SU-DHL-6 (cell line): ENCODE results near the gene CDC6.

Experiments
- H2AFZ ChIP-seq: fragments of 200-600 bp; sonication (generic); 2 replicates; pipeline ENCODE4 v1.6.1; 2014; ENCODE audit warnings: low read depth, mild to moderate bottlenecking, moderate library complexity, mixed read lengths, antibody characterized with exemption, low read length; ENCODE audit not compliant: severe bottlenecking
- H3F3A ChIP-seq: fragments of 200-600 bp; shearing (Covaris generic); 2 replicates; pipeline ENCODE4 v1.6.0; 2016; ENCODE audit warnings: antibody characterized with exemption, mild to moderate bottlenecking; ENCODE audit not compliant: insufficient read depth
- H3K27ac ChIP-seq: fragments of 200-600 bp; sonication (generic); 2 replicates; pipeline ENCODE4 v1.5.1; 2016; ENCODE audit warnings: low read depth, mild to moderate bottlenecking, low read length, moderate library complexity, mixed read lengths
- H3K27me3 ChIP-seq: fragments of 200-600 bp; sonication (generic), shearing (Covaris generic); 2 replicates; pipeline ENCODE4 v1.6.0; 2014; ENCODE audit warnings: mild to moderate bottlenecking, low read length
- H3K36me3 ChIP-seq: fragments of 200-600 bp; sonication (generic); 2 replicates; pipeline ENCODE4 v1.6.1; 2014; ENCODE audit warnings: mild to moderate bottlenecking, low read length, mixed read lengths
- H3K4me2 ChIP-seq: fragments of 300-600, 200-600 bp; shearing (Covaris generic), sonication (generic); 2 replicates; pipeline ENCODE4 v1.6.0; 2014; ENCODE audit warnings: low read length, low read depth, mild to moderate bottlenecking; ENCODE audit not compliant: poor library complexity, severe bottlenecking
- H3K4me3 ChIP-seq: fragments of 200-600 bp; sonication (generic); 2 replicates; pipeline ENCODE4 v1.5.1; 2014; ENCODE audit warnings: antibody characterized with exemption, low read length, mild to moderate bottlenecking, mixed read lengths; ENCODE audit not compliant: insufficient read depth, poor library complexity, severe bottlenecking
- H3K79me2 ChIP-seq: fragments of 200-600 bp; sonication (generic); 2 replicates; pipeline ENCODE4 v1.6.1; 2014; ENCODE audit warnings: mild to moderate bottlenecking, low read length, moderate library complexity; ENCODE audit not compliant: insufficient read depth
- H3K9ac ChIP-seq: fragments of 200-600 bp; sonication (generic); 2 replicates; pipeline ENCODE4 v1.7.0; 2014; ENCODE audit warnings: mild to moderate bottlenecking, low read length
- H3K9me2 ChIP-seq: fragments of 200-600 bp; sonication (generic); replicated peaks from 2 replicates; pipeline ENCODE4 v1.6.1; 2014; ENCODE audit warnings: low read length; ENCODE audit not compliant: insufficient read depth
- H3K9me3 ChIP-seq: fragments of 200-600 bp; sonication (generic); 2 replicates; pipeline ENCODE4 v1.6.1; 2014; ENCODE audit warnings: low read length, mixed read lengths; ENCODE audit not compliant: insufficient read depth
- H4K20me1 ChIP-seq: fragments of 200-600 bp; sonication (generic); 2 replicates; pipeline ENCODE4 v1.6.1; 2014; ENCODE audit warnings: low read depth, mild to moderate bottlenecking, antibody characterized with exemption, low read length, moderate library complexity, mixed read lengths
- CTCF ChIP-seq: fragments of 200-600 bp; sonication (generic); IDR thresholded peaks from one replicate; pipeline ENCODE4 v1.5.1; 2017; ENCODE audit warnings: antibody characterized with exemption, mild to moderate bottlenecking, low read length, moderate library complexity; ENCODE audit not compliant: insufficient read depth, poor library complexity, severe bottlenecking
- EZH2phosphoT487 ChIP-seq: fragments of 200-600 bp; sonication (generic), shearing (Covaris generic); conservative IDR thresholded peaks from 2 replicates; pipeline ENCODE4 v1.6.1; 2018; ENCODE audit warnings: mild to moderate bottlenecking, antibody characterized with exemption, low read length, moderate library complexity, mixed read lengths

Gene CDC6

GRCh38 chr17:40345161-40345993 is 57.7 kb downstream of the CDC6 start:
- Histone ChIP-seq H3K27me3 (no peaks in the 10 kb centered on the region), H2AFZ (no peak overlapping the region), H3K36me3 (no peaks in the 10 kb centered on the region; the same call in 1 of the 2 replicates), H3K9me2 (no peaks in the 10 kb centered on the region), H3K4me3 (no peak overlapping the region), H3K79me2 (no peaks in the 10 kb centered on the region), H3K9me3 (no peaks in the 10 kb centered on the region), H4K20me1 (peaks cover 2% of the 10 kb centered on the region), H3K27ac (no peak overlapping the region), H3F3A (peaks cover 6% of the 10 kb centered on the region), H3K4me2 (no peak overlapping the region), H3K9ac (no peak overlapping the region)
- no peak for TF ChIP-seq CTCF

GRCh38 chr17:40345994-40346764 is 58.5 kb downstream of the CDC6 start:
- Histone ChIP-seq H3F3A (no peaks in the 10 kb centered on the region), H4K20me1 (no peaks in the 10 kb centered on the region; the same call in 1 of the 2 replicates), H3K9me3 (no peaks in the 10 kb centered on the region), H3K9me2 (no peaks in the 10 kb centered on the region), H3K27ac (no peak overlapping the region), H3K4me3 (no peak overlapping the region), H3K79me2 (no peaks in the 10 kb centered on the region), H3K9ac (no peak overlapping the region), H3K27me3 (no peaks in the 10 kb centered on the region), H3K4me2 (no peak overlapping the region), H2AFZ (no peak overlapping the region), H3K36me3 (no peaks in the 10 kb centered on the region)
- TF ChIP-seq EZH2phosphoT487 (no peak), CTCF (no peak)

- Histone ChIP-seq H3K27ac (no peak overlapping the region), H3K9me2 (no peaks in the 10 kb centered on the region), H3K79me2 (no peaks in the 10 kb centered on the region), H3K27me3 (no peaks in the 10 kb centered on the region), H3K9me3 (no peaks in the 10 kb centered on the region), H3F3A (no peaks in the 10 kb centered on the region), H3K4me2 (no peak overlapping the region), H3K9ac (no peak overlapping the region), H2AFZ (no peak overlapping the region), H3K36me3 (no peaks in the 10 kb centered on the region), H3K4me3 (no peak overlapping the region), H4K20me1 (no peaks in the 10 kb centered on the region; the same call in 1 of the 2 replicates)
- TF ChIP-seq EZH2phosphoT487, result no peak
- TF ChIP-seq CTCF, result no peak
Observed at GRCh38 chr17:40346765-40347158, 59.1 kb downstream of the CDC6 start.
